ENCODE results near the gene DQX1.

- TF ChIP-seq CTCF (IDR thresholded peaks at IDR 0.05) = no peak
- no peak for TF ChIP-seq ELF4 (CRISPR knock-in tag; IDR thresholded peaks at IDR 0.05; ENCODE audit: low read depth)
- no peak for TF ChIP-seq ZNF317 (CRISPR knock-in tag; IDR thresholded peaks at IDR 0.05; ENCODE audit: borderline replicate concordance, low read depth)
- no peak for TF ChIP-seq MLX (CRISPR knock-in tag; IDR thresholded peaks at IDR 0.05)
- TF ChIP-seq CDX4 (CRISPR knock-in tag; IDR thresholded peaks at IDR 0.05; ENCODE audit: borderline replicate concordance) = no peak
- no peak for TF ChIP-seq ATF1 (CRISPR knock-in tag; IDR thresholded peaks at IDR 0.05)
- TF ChIP-seq, protein P1, sequence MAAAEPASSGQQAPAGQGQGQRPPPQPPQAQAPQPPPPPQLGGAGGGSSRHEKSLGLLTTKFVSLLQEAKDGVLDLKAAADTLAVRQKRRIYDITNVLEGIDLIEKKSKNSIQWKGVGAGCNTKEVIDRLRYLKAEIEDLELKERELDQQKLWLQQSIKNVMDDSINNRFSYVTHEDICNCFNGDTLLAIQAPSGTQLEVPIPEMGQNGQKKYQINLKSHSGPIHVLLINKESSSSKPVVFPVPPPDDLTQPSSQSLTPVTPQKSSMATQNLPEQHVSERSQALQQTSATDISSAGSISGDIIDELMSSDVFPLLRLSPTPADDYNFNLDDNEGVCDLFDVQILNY (CRISPR knock-in tag; IDR thresholded peaks at IDR 0.05) = no peak
- TF ChIP-seq JUN (CRISPR knock-in tag; IDR thresholded peaks at IDR 0.05) = no peak
- no peak for TF ChIP-seq ATF3 (CRISPR knock-in tag; conservative IDR thresholded peaks at IDR 0.05)
- TF ChIP-seq CREB1 (CRISPR knock-in tag; IDR thresholded peaks at IDR 0.05) = no peak
These were observed 39.9 kb downstream of the DQX1 start for GRCh38 chr2:74486141-74486540.

Measured in WTC11 (cell line).